OCI-LY7 (cell line): Measurements from ENCODE around the gene C14orf132.

Experiments used
- CTCF ChIP-seq: fragments of 200-600 bp; sonication (generic); conservative IDR thresholded peaks from 2 replicates; pipeline ENCODE4 v1.5.1; 2014; ENCODE audit warnings: mild to moderate bottlenecking, antibody characterized with exemption, low read length, moderate library complexity, mixed read lengths
- EZH2phosphoT487 ChIP-seq: fragments of 200-600 bp; sonication (generic); IDR thresholded peaks from 2 replicates; pipeline ENCODE4 v1.6.1; 2018; ENCODE audit warnings: low read depth, borderline replicate concordance, mild to moderate bottlenecking, mixed run types, antibody characterized with exemption, low read length, moderate library complexity, mixed read lengths

DNA sequence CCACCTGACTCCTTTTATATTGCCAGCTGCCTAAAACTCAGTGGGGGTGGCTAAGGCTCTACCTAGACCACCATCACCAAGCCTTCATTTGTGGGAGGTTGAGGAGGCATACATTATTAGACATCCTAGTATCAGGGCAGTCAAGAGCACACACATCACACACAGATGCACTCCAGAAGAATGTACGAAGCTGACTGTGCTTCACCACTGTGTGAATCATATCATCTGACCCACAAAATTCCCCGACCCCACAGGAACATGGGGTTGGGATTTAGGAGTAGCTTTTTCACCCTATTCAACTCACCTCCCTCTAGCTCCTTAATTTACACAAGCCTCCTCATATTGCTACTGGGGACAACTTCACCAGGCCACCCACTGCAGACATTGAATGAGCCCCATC, 100.7 kb downstream of the C14orf132 start:
- TF ChIP-seq CTCF: no peak
- TF ChIP-seq EZH2phosphoT487: no peak
